ELF-1 (cell line): ENCODE results near the gene ADGRD1.

ENCODE experiments used
- DNase-seq: peaks from one replicate; pipeline ENCODE4 v3.0.0-alpha.2; 2016; ENCODE audit warnings: low read depth, low spot score

ADGRD1 gene

GRCh38 chr12:131024026-131024425 is 70.3 kb downstream of the ADGRD1 start:
- DNase-seq: no peak

GRCh38 chr12:131024721-131025120 is 71.0 kb downstream of the ADGRD1 start:
- DNase-seq: no peak

GRCh38 chr12:131025234-131025633 is 71.5 kb downstream of the ADGRD1 start:
- DNase-seq: no peak

- no peak for DNase-seq
Measured at GRCh38 chr12:131025939-131026702, 72.4 kb downstream of the ADGRD1 start.

- DNase-seq: no peak
Measured at GRCh38 chr12:131026754-131027153, 73.0 kb downstream of the ADGRD1 start.

- no peak for DNase-seq
Measured at GRCh38 chr12:131027264-131027663, 73.6 kb downstream of the ADGRD1 start.

GRCh38 chr12:131027876-131028586 is 74.3 kb downstream of the ADGRD1 start:
- no peak for DNase-seq

GRCh38 chr12:131028587-131029338 is 75.1 kb downstream of the ADGRD1 start:
- no peak for DNase-seq

GRCh38 chr12:131030472-131031328 is 77.0 kb downstream of the ADGRD1 start:
- no peak for DNase-seq

GRCh38 chr12:131032082-131032750 is 78.5 kb downstream of the ADGRD1 start:
- no peak for DNase-seq

- no peak for DNase-seq
Measured at GRCh38 chr12:131033486-131033885, 79.8 kb downstream of the ADGRD1 start.

GRCh38 chr12:131033886-131034482 is 80.3 kb downstream of the ADGRD1 start:
- DNase-seq: no peak

GRCh38 chr12:131034631-131035244 is 81.0 kb downstream of the ADGRD1 start:
- no peak for DNase-seq

GRCh38 chr12:131035245-131035681 is 81.6 kb downstream of the ADGRD1 start:
- DNase-seq: no peak

- DNase-seq: no peak
Measured at GRCh38 chr12:131038159-131038558, 84.5 kb downstream of the ADGRD1 start.

GRCh38 chr12:131038961-131039950 is 85.5 kb downstream of the ADGRD1 start:
- DNase-seq: no peak

GRCh38 chr12:131040491-131040890 is 86.8 kb downstream of the ADGRD1 start:
- no peak for DNase-seq

GRCh38 chr12:131041216-131041967 is 87.7 kb downstream of the ADGRD1 start:
- DNase-seq: no peak
